ENCODE results near the gene GNAT1. TPM values are rescaled to one million over a fixed set of nuclear protein-coding genes. Genes with fewer than 3 reads are reported as not detected.

The GNAT1 gene
- polyA plus RNA-seq, 1 experiment = not detected

GRCh38 chr3:50218448-50218847 is 27.0 kb downstream of the GNAT1 start:
- no peak overlapping the region for H3K4me3 ChIP-seq (ENCODE audit: low read depth, low read length)
- no peaks in the 10 kb centered on the region for H3K9me3 ChIP-seq (ENCODE audit: control insufficient read depth, insufficient read depth, low read length)
- H3K27ac ChIP-seq (ENCODE audit: low read depth, low read length) = no peak overlapping the region
- H3K27me3 ChIP-seq (ENCODE audit: control insufficient read depth, insufficient read depth, low read length) = peaks cover 18% of the 10 kb centered on the region
- CTCF ChIA-PET = interaction anchor here (0.6 to 15.6 kb wide), 2 partner anchors 8 to 26 kb away, joined by 3 to 324 read pairs; partner anchors contain the start of gene GNAT1
- TF ChIP-seq, protein P1, sequence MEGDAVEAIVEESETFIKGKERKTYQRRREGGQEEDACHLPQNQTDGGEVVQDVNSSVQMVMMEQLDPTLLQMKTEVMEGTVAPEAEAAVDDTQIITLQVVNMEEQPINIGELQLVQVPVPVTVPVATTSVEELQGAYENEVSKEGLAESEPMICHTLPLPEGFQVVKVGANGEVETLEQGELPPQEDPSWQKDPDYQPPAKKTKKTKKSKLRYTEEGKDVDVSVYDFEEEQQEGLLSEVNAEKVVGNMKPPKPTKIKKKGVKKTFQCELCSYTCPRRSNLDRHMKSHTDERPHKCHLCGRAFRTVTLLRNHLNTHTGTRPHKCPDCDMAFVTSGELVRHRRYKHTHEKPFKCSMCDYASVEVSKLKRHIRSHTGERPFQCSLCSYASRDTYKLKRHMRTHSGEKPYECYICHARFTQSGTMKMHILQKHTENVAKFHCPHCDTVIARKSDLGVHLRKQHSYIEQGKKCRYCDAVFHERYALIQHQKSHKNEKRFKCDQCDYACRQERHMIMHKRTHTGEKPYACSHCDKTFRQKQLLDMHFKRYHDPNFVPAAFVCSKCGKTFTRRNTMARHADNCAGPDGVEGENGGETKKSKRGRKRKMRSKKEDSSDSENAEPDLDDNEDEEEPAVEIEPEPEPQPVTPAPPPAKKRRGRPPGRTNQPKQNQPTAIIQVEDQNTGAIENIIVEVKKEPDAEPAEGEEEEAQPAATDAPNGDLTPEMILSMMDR (IDR thresholded peaks at IDR 0.05; ENCODE audit: low read depth, low read length) = no peak
- POLR2A ChIA-PET = no interaction called here
- DNase-seq (ENCODE audit: low read depth, low spot score) = no peak

GRCh38 chr3:50219285-50219684 is 27.9 kb downstream of the GNAT1 start:
- CTCF ChIA-PET = interaction anchor here (0.7 to 15.6 kb wide), 3 partner anchors 11 to 27 kb away, joined by 3 to 324 read pairs (median 8); partner anchors contain the start of gene GNAT1
- no peak for DNase-seq (ENCODE audit: low read depth, low spot score)
- Histone ChIP-seq H3K27ac (ENCODE audit: low read depth, low read length) (no peak overlapping the region), H3K27me3 (ENCODE audit: control insufficient read depth, insufficient read depth, low read length) (peaks cover 22% of the 10 kb centered on the region), H3K4me3 (ENCODE audit: low read depth, low read length) (no peak overlapping the region), H3K9me3 (ENCODE audit: control insufficient read depth, insufficient read depth, low read length) (no peaks in the 10 kb centered on the region)
- POLR2A ChIA-PET = no interaction called here
- TF ChIP-seq, protein P1 (IDR thresholded peaks at IDR 0.05; ENCODE audit: low read depth, low read length) = no peak

GRCh38 chr3:50220109-50220508 is 28.7 kb downstream of the GNAT1 start:
- Histone ChIP-seq H3K9me3 (ENCODE audit: control insufficient read depth, insufficient read depth, low read length) (no peaks in the 10 kb centered on the region), H3K27ac (ENCODE audit: low read depth, low read length) (no peak overlapping the region), H3K4me3 (ENCODE audit: low read depth, low read length) (no peak overlapping the region), H3K27me3 (ENCODE audit: control insufficient read depth, insufficient read depth, low read length) (peaks cover 16% of the 10 kb centered on the region)
- ChIA-PET POLR2A (no interaction called here), CTCF (interaction anchor here (0.6 to 15.6 kb wide), 2 partner anchors 28 to 106 kb away, joined by 3 to 324 read pairs; partner anchors contain the start of gene GNAT1)
- no peak for DNase-seq (ENCODE audit: low read depth, low spot score)
- TF ChIP-seq, protein P1 (IDR thresholded peaks at IDR 0.05; ENCODE audit: low read depth, low read length) = no peak

DNA sequence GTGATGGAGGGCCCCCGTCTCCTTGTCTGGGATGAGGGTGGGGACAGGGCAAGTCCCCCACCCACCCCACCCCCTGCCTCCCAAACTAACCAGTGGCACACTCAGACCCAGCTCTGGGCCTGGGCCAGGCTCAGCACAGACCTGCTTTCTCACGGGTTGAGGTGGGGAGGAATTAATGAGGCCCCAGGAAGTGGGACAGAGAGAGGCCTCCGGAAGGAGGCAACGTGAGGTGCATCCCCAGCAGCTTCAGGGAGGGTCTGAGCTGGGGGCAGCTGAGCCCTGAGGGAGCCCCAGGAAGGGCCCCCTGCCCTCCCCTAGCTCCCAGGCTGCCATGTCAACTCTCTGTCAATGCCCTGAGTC is 29.6 kb downstream of the GNAT1 start:
- no peak overlapping the region for H3K4me3 ChIP-seq (ENCODE audit: low read depth, low read length)
- H3K9me3 ChIP-seq (ENCODE audit: control insufficient read depth, insufficient read depth, low read length) = no peaks in the 10 kb centered on the region
- ChIA-PET POLR2A (interaction anchor here (0.6 kb wide), 1 partner anchor 104 kb away, joined by 4 read pairs; no protein-coding TSS in a partner anchor), CTCF (interaction anchor here (0.5 to 15.6 kb wide), 3 partner anchors 26 to 53 kb away, joined by 3 to 324 read pairs (median 3); partner anchors contain the start of gene GNAT1)
- TF ChIP-seq, protein P1 (IDR thresholded peaks at IDR 0.05; ENCODE audit: low read depth, low read length) = no peak
- peaks cover 14% of the 10 kb centered on the region for H3K27me3 ChIP-seq (ENCODE audit: control insufficient read depth, insufficient read depth, low read length)
- no peak overlapping the region for H3K27ac ChIP-seq (ENCODE audit: low read depth, low read length)
- DNase-seq (ENCODE audit: low read depth, low spot score) = no peak

DNA sequence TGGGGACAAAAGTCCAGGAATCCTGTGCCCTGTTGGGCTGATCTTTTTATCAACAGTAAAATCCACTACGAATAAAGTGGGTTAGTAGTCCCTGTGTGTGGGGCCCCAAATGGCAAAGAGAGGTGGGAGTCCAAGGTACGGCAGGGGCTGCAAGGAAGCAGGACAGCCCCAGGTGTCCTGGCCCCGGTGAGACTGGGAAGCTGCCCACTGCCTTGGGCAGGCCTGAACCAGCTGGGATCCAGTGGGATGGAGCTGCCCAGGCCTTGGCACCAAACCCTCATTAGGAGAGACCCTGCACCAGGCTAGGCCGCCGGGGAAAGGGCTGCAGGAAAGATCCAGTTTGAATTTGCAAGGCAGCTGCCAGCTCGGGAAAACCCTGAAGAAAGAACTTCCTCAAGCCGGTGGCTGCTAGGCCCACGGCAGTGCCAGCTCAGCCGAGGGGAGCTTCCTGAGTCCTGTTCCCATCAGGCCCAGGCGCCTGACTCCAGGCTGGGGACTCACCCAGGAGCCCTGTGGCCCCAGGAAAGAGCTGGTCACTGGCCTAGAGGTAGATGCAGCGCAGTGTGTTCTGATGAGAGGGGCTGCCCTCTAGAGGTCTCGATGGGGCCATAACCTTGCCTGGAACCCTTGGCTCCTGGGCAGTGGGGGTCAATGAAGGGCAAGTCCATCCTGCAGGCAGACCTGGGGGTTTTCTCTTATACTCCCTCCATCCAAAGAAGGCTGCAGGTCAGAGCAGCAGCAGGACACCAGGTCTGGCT is 30.2 kb downstream of the GNAT1 start:
- H3K27ac ChIP-seq (ENCODE audit: low read depth, low read length) = no peak overlapping the region
- TF ChIP-seq, protein P1 (IDR thresholded peaks at IDR 0.05; ENCODE audit: low read depth, low read length) = no peak
- CTCF ChIA-PET = interaction anchor here (0.9 to 15.6 kb wide), 3 partner anchors 25 to 101 kb away, joined by 3 to 324 read pairs (median 3); partner anchors contain the start of gene GNAT1
- no peaks in the 10 kb centered on the region for H3K9me3 ChIP-seq (ENCODE audit: control insufficient read depth, insufficient read depth, low read length)
- no peak for DNase-seq (ENCODE audit: low read depth, low spot score)
- no peak overlapping the region for H3K4me3 ChIP-seq (ENCODE audit: low read depth, low read length)
- POLR2A ChIA-PET = interaction anchor here (0.6 kb wide), 2 partner anchors 80 to 104 kb away, joined by 4 read pairs; no protein-coding TSS in a partner anchor
- peaks cover 14% of the 10 kb centered on the region for H3K27me3 ChIP-seq (ENCODE audit: control insufficient read depth, insufficient read depth, low read length)
